Keratinocyte (primary cell): Measurements from ENCODE around the gene ATP7B. TPM values are rescaled to one million over a fixed set of nuclear protein-coding genes. Genes with fewer than 3 reads are reported as not detected.

ENCODE experiments used
- DNase-seq: peaks from one replicate; pipeline ENCODE4 v3.0.0-alpha.2; 2011; ENCODE audit warnings: low read depth, missing footprints, low spot score
- FAIRE-seq: peaks from 2 replicates; lab custom pipeline; 2011; peaks lifted over from hg19 to GRCh38; lab: Jason Lieb, UNC
- H2AFZ ChIP-seq: 2 replicates; pipeline ENCODE4 v1.6.0; 2012; ENCODE audit warnings: low read length, control low read depth, inconsistent platforms; ENCODE audit not compliant: control insufficient read depth
- H3K27ac ChIP-seq: 2 replicates; pipeline ENCODE4 v1.5.1; 2011; ENCODE audit warnings: low read length; ENCODE audit not compliant: control insufficient read depth, insufficient read depth
- H3K27me3 ChIP-seq: 3 replicates; pipeline ENCODE4 v1.6.0; 2011; ENCODE audit warnings: low read length; ENCODE audit not compliant: control insufficient read depth, insufficient read depth; ENCODE audit errors: extremely low read depth
- H3K36me3 ChIP-seq, 2 experiments: 2 replicates in 1 of 2; 3 replicates in 1 of 2; pipeline ENCODE4 v1.5.1; 2011; ENCODE audit warnings: low read length in 2 of 2, mild to moderate bottlenecking in 1 of 2; ENCODE audit not compliant: control insufficient read depth in 2 of 2, insufficient read depth in 2 of 2; ENCODE audit errors: extremely low read depth in 1 of 2
- H3K4me1 ChIP-seq: 3 replicates; pipeline ENCODE4 v1.5.1; 2011; ENCODE audit warnings: low read length; ENCODE audit not compliant: control insufficient read depth, insufficient read depth; ENCODE audit errors: extremely low read depth
- H3K4me2 ChIP-seq: 3 replicates; pipeline ENCODE4 v1.6.0; 2011; ENCODE audit warnings: low read depth, low read length; ENCODE audit not compliant: control insufficient read depth, insufficient read depth; ENCODE audit errors: extremely low read depth
- H3K4me3 ChIP-seq, 3 experiments: fragments of 200-600 bp in 1 of 3; sonication (generic) in 1 of 3; 2 replicates in 2 of 3; 3 replicates in 1 of 3; pipeline ENCODE4 v1.5.1; 2011 to 2016; ENCODE audit warnings: low read length in 3 of 3, mild to moderate bottlenecking in 3 of 3, control low read depth in 2 of 3, inconsistent platforms in 1 of 3, low read depth in 1 of 3, mixed read lengths in 1 of 3, mixed run types in 1 of 3, moderate library complexity in 1 of 3; ENCODE audit not compliant: control insufficient read depth in 2 of 3, insufficient read depth in 2 of 3; ENCODE audit errors: extremely low read depth in 1 of 3
- H3K79me2 ChIP-seq: 2 replicates; pipeline ENCODE4 v1.6.0; 2012; ENCODE audit warnings: low read length; ENCODE audit not compliant: control insufficient read depth, insufficient read depth
- H3K9ac ChIP-seq: 3 replicates; pipeline ENCODE4 v1.6.0; 2011; ENCODE audit warnings: low read length; ENCODE audit not compliant: control insufficient read depth, insufficient read depth; ENCODE audit errors: extremely low read depth
- H3K9me1 ChIP-seq: 3 replicates; pipeline ENCODE4 v1.6.0; 2011; ENCODE audit warnings: low read length; ENCODE audit not compliant: control insufficient read depth, insufficient read depth; ENCODE audit errors: extremely low read depth
- H3K9me3 ChIP-seq: 2 replicates; pipeline ENCODE4 v1.5.1; 2012; ENCODE audit warnings: low read depth, low read length; ENCODE audit not compliant: control insufficient read depth
- H4K20me1 ChIP-seq: 3 replicates; pipeline ENCODE4 v1.6.0; 2011; ENCODE audit warnings: low read length; ENCODE audit not compliant: control insufficient read depth, insufficient read depth; ENCODE audit errors: extremely low read depth
- EZH2 ChIP-seq: IDR thresholded peaks from one replicate; pipeline ENCODE4 v1.6.1; 2012; ENCODE audit warnings: inconsistent platforms, mild to moderate bottlenecking, low read length, moderate library complexity
- dilution Hi-C: fragments of 300-500 bp; cut with MboI; formaldehyde crosslinking; loops from one replicate; pipeline ENCODE4 v1.7.0; 2020; ENCODE audit warnings: low sequenced_read_pairs; ENCODE audit not compliant: extremely low pct_ligation_motif_present
- polyA plus RNA-seq, 5 experiments: library from polyadenylated mRNA; depleted of rRNA in 3 of 5; stranded (reverse) in 3 of 5; stranded (forward) in 1 of 5; unstranded in 1 of 5; fragments of >200 nt; gene quantifications; 1 replicate in 1 of 5; 2 replicates in 3 of 5; 3 replicates in 1 of 5; pipeline versions ENCODE4 v1.2.1 to v1.2.3, GENCODE V29; 2011 to 2012; ENCODE audit warnings: missing spikeins in 2 of 5, low read depth in 1 of 5, low replicate concordance in 1 of 5
- TF ChIP-seq, protein P1 (sequence below), 3 experiments: IDR thresholded peaks in 1 of 3; conservative IDR thresholded peaks in 1 of 3; optimal IDR thresholded peaks in 1 of 3; 2 replicates in 2 of 3; 3 replicates in 1 of 3; pipeline versions ENCODE3 to v1.5.1; 2011; ENCODE audit warnings: low read length in 3 of 3, mild to moderate bottlenecking in 3 of 3, moderate library complexity in 2 of 3, control low read depth in 1 of 3, inconsistent platforms in 1 of 3; ENCODE audit not compliant: insufficient read depth in 2 of 3; ENCODE audit errors: extremely low read depth in 1 of 3

Gene ATP7B
- polyA plus RNA-seq, 1 donor (not counting 4 experiments of a cell fraction or from before 2014, with no cell fraction given) = 5.2 TPM

DNA sequence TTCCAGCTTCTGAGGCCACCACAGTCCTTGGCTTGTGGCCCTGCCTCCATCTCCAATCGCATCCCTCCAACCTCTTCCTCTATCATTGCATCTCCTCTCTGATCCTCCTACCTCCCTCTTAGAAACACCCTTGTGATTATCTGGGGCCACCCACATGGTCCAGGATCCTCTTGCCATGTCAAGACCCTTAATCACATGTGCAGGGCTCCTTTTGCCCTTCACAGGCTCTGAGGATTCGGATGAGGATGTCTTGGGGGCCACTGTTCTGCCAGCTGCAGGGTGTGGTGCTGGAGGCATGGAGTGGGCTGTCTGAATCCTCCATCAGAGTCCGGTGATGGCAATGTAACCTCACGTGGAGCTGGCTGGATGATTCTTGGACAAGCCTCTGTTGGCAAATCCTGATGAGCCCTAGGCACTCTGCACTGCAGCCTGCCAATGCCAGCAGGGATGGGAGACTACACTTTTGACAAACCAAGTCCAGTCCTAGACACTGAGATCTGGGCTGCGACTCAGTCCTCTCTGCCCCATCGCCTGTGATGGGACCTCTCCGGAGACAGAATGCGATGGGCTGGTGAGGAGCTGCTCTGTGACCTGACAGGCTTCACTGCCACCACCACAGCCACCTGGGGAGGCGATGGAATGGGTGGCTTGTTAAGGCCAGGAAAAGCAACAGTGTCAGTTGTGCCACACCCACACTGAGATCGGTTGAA lies 88.3 kb downstream of the ATP7B start:
- Histone ChIP-seq H3K79me2 (no peaks in the 10 kb centered on the region), H3K36me3 (no peaks in the 10 kb centered on the region), H3K9me1 (no peaks in the 10 kb centered on the region), H4K20me1 (no peaks in the 10 kb centered on the region), H2AFZ (no peak overlapping the region), H3K9ac (no peak overlapping the region), H3K27ac (no peak overlapping the region), H3K4me2 (no peak overlapping the region), H3K4me1 (no peaks in the 10 kb centered on the region), H3K9me3 (no peaks in the 10 kb centered on the region), H3K4me3 (no peak overlapping the region), H3K27me3 (no peaks in the 10 kb centered on the region)
- TF ChIP-seq EZH2 = no peak
- TF ChIP-seq, protein P1, sequence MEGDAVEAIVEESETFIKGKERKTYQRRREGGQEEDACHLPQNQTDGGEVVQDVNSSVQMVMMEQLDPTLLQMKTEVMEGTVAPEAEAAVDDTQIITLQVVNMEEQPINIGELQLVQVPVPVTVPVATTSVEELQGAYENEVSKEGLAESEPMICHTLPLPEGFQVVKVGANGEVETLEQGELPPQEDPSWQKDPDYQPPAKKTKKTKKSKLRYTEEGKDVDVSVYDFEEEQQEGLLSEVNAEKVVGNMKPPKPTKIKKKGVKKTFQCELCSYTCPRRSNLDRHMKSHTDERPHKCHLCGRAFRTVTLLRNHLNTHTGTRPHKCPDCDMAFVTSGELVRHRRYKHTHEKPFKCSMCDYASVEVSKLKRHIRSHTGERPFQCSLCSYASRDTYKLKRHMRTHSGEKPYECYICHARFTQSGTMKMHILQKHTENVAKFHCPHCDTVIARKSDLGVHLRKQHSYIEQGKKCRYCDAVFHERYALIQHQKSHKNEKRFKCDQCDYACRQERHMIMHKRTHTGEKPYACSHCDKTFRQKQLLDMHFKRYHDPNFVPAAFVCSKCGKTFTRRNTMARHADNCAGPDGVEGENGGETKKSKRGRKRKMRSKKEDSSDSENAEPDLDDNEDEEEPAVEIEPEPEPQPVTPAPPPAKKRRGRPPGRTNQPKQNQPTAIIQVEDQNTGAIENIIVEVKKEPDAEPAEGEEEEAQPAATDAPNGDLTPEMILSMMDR (optimal IDR thresholded peaks at IDR 0.05 in 1 of 3, IDR thresholded peaks at IDR 0.05 in 1 of 3, conservative IDR thresholded peaks at IDR 0.05 in 1 of 3; ENCODE audit: extremely low read depth in 1 of 3, insufficient read depth in 2 of 3, low read length in 3 of 3) = no peak
- FAIRE-seq (no peak), DNase-seq (no peak)
- dilution Hi-C loops = no loop called here

DNA sequence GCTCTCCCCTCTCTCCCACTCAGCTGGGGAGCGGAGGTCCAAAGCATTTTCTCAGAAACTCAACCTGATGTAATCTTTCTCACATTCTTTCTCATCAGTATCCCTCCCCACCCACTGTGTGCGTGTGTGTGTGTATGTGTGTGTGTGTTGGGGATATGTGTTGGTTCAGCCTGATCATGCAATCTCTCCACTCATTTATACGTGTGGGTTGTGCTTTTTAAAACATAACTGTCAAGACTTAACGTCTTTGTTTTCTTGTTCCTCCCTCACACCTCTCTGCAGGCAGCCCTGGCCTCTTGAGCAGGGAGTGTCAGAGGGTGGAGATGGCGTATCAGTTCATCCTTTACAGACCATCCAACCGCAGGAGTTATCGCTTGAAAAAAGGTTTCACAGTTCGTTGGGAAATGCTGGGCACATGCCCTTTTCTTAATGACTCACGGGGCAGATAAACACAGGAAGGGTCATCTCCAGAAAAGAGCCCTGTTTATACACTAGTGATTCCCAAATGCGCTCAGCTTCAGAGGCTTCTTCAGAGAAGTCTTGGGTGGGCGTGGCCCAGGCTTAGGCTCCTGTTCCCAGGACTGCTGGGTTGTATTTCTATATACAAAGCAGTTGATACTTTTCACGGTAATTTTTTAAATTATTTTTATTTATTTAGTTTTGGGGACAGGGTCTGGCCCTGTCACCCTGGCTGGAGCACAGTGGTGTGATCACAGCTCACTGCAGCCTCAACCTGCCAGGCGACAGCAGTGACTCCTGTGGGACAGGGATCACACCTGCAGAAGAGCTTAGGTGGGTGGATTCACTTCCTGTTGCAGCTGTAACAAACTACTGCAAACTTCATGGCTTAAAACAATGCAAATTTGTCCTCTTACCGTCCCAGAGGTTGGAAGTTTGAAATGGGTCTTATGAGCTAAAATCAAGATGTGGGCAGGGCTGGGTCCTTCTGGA lies 89.2 kb downstream of the ATP7B start:
- no peak overlapping the region for H3K4me2 ChIP-seq
- DNase-seq (no peak), FAIRE-seq (no peak)
- H4K20me1 ChIP-seq = no peaks in the 10 kb centered on the region
- no peaks in the 10 kb centered on the region for H3K9me3 ChIP-seq
- H3K4me1 ChIP-seq = no peaks in the 10 kb centered on the region
- no peak overlapping the region for H3K27ac ChIP-seq
- H3K9me1 ChIP-seq = no peaks in the 10 kb centered on the region
- H3K27me3 ChIP-seq = peaks cover 5% of the 10 kb centered on the region
- no peak overlapping the region for H2AFZ ChIP-seq
- no peak overlapping the region for H3K4me3 ChIP-seq
- TF ChIP-seq, protein P1 (optimal IDR thresholded peaks at IDR 0.05 in 1 of 3, IDR thresholded peaks at IDR 0.05 in 1 of 3, conservative IDR thresholded peaks at IDR 0.05 in 1 of 3; ENCODE audit: extremely low read depth in 1 of 3, insufficient read depth in 2 of 3, low read length in 3 of 3) = no peak
- no peak for TF ChIP-seq EZH2
- dilution Hi-C loops = no loop called here
- H3K9ac ChIP-seq = no peak overlapping the region
- no peaks in the 10 kb centered on the region for H3K36me3 ChIP-seq
- no peaks in the 10 kb centered on the region for H3K79me2 ChIP-seq
